Ramos (cell line): ENCODE results near the gene PHB1.
"Not testable (repeated sequence)": the region's sequence is repeated elsewhere in the genome, so short reads cannot be mapped to it uniquely, and the experiment has no call there.

ENCODE experiments used
- in situ Hi-C: fragments of 300-500 bp; cut with MboI; formaldehyde crosslinking; loops from one replicate; pipeline ENCODE4 v1.14.3; 2022; ENCODE audit warnings: low sequenced_read_pairs; ENCODE audit not compliant: unreplicated experiment

The PHB1 gene

GRCh38 chr17:49386373-49386772 lies 28.3 kb downstream of the PHB1 start:
- in situ Hi-C loops, result loop anchor here (25.0 kb wide), 1 partner anchor 199 kb away; no protein-coding TSS in a partner anchor

GRCh38 chr17:49384951-49385350 lies 29.7 kb downstream of the PHB1 start:
- in situ Hi-C loops, result loop anchor here (25.0 kb wide), 1 partner anchor 198 kb away; no protein-coding TSS in a partner anchor

- in situ Hi-C loops, result loop anchor here (25.0 kb wide), 1 partner anchor 196 kb away; no protein-coding TSS in a partner anchor
Measured at GRCh38 chr17:49383060-49383459, 31.6 kb downstream of the PHB1 start.

GRCh38 chr17:49382556-49382955 lies 32.1 kb downstream of the PHB1 start:
- in situ Hi-C loops, result loop anchor here (25.0 kb wide), 1 partner anchor 195 kb away; no protein-coding TSS in a partner anchor

- in situ Hi-C loops, result loop anchor here (25.0 kb wide), 1 partner anchor 194 kb away; no protein-coding TSS in a partner anchor
Measured at GRCh38 chr17:49381793-49382192, 32.9 kb downstream of the PHB1 start.

GRCh38 chr17:49381033-49381432 lies 33.6 kb downstream of the PHB1 start:
- in situ Hi-C loops, result loop anchor here (25.0 kb wide), 1 partner anchor 194 kb away; no protein-coding TSS in a partner anchor

- in situ Hi-C loops, result loop anchor here (25.0 kb wide), 1 partner anchor 193 kb away; no protein-coding TSS in a partner anchor
Measured at GRCh38 chr17:49379926-49380325, 34.8 kb downstream of the PHB1 start.

GRCh38 chr17:49378311-49378710 lies 36.4 kb downstream of the PHB1 start:
- in situ Hi-C loops, result loop anchor here (25.0 kb wide), 1 partner anchor 191 kb away; no protein-coding TSS in a partner anchor

- in situ Hi-C loops, result loop anchor here (25.0 kb wide), 1 partner anchor 188 kb away; no protein-coding TSS in a partner anchor
Measured at GRCh38 chr17:49375544-49375943, 39.1 kb downstream of the PHB1 start.

GRCh38 chr17:49373115-49373514 lies 41.6 kb downstream of the PHB1 start:
- in situ Hi-C loops, result no loop called here

- in situ Hi-C loops, result no loop called here
Measured at GRCh38 chr17:49372425-49372824, 42.3 kb downstream of the PHB1 start.

GRCh38 chr17:49370971-49371834 lies 43.5 kb downstream of the PHB1 start:
- in situ Hi-C loops, result no loop called here

- in situ Hi-C loops, result no loop called here
Measured at GRCh38 chr17:49369760-49370159, 44.9 kb downstream of the PHB1 start.

GRCh38 chr17:49369089-49369488 lies 45.6 kb downstream of the PHB1 start:
- in situ Hi-C loops, result no loop called here

GRCh38 chr17:49365667-49366066 lies 49.0 kb downstream of the PHB1 start:
- in situ Hi-C loops, result no loop called here

- in situ Hi-C loops, result not testable (repeated sequence)
Measured at GRCh38 chr17:49365126-49365525, 49.6 kb downstream of the PHB1 start.

GRCh38 chr17:49364119-49364518 lies 50.6 kb downstream of the PHB1 start:
- in situ Hi-C loops, result no loop called here

- in situ Hi-C loops, result no loop called here
Measured at GRCh38 chr17:49363251-49363650, 51.4 kb downstream of the PHB1 start.

GRCh38 chr17:49362723-49363117 lies 52.0 kb downstream of the PHB1 start:
- in situ Hi-C loops, result no loop called here

GRCh38 chr17:49361902-49362722 lies 52.6 kb downstream of the PHB1 start, which contains the start of gene ZNF652:
Gene ZNF652, minus strand, starts transcription at chr17:49362250. Its CDS starts 44,525 bp downstream, at chr17:49317725.
- in situ Hi-C loops, result no loop called here
